ENCODE data around the gene ALDH5A1.

DNA sequence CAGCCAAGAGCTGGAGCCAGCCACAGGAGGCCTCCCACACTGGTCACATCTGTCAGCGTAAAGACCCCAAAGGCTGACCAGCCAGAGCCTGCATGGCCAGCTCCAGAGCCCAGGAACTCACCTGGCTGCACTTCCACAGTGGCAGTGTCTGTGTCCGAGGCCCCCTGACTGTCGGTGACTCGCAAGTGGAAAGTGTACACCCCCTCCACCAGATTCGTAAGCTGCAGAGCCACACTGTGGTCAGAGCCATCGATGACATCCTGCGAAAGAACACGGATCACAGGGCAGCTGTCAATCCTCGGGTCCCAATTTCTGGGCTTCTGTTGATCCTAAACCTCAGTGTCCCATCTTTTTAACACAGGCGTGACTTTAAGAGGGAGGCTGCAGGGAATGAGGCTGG lies 69.3 kb downstream of the ALDH5A1 start:
- no peak for TF ChIP-seq POLR2AphosphoS5 (IDR thresholded peaks at IDR 0.05)
- TF ChIP-seq, protein P1, sequence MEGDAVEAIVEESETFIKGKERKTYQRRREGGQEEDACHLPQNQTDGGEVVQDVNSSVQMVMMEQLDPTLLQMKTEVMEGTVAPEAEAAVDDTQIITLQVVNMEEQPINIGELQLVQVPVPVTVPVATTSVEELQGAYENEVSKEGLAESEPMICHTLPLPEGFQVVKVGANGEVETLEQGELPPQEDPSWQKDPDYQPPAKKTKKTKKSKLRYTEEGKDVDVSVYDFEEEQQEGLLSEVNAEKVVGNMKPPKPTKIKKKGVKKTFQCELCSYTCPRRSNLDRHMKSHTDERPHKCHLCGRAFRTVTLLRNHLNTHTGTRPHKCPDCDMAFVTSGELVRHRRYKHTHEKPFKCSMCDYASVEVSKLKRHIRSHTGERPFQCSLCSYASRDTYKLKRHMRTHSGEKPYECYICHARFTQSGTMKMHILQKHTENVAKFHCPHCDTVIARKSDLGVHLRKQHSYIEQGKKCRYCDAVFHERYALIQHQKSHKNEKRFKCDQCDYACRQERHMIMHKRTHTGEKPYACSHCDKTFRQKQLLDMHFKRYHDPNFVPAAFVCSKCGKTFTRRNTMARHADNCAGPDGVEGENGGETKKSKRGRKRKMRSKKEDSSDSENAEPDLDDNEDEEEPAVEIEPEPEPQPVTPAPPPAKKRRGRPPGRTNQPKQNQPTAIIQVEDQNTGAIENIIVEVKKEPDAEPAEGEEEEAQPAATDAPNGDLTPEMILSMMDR (IDR thresholded peaks at IDR 0.05): no peak

Data from transverse colon (tissue), 4 donors.